ENCODE measurements around the gene PRUNE1. TPM values are rescaled to one million over a fixed set of nuclear protein-coding genes. Genes with fewer than 3 reads are reported as not detected.

PRUNE1 gene
- total RNA-seq, 2 donors from 2014 or later: 18.0 to 20.7 TPM

GRCh38 chr1:151072224-151072623 lies 64.0 kb downstream of the PRUNE1 start:
- DNase-seq (ENCODE audit: low spot score in 2 of 2) (no peak), ATAC-seq (no peak)
- H3K36me3 Mint-ChIP-seq: peaks cover 7 to 10% of the 10 kb centered on the region in 2 donors
- peak overlapping the region in 1 of 2 donors; percentile 99 for H3K27ac Mint-ChIP-seq
- no peaks in the 10 kb centered on the region for H3K9me3 Mint-ChIP-seq

Other genes with a start within 250 kb of the PRUNE1 start
- 10 to 100 TPM; 53.4 to 88.4 TPM for gene CTSS, start 242.7 kb upstream of the PRUNE1 start, total RNA-seq
- gene CTSK, start 200.2 kb upstream of the PRUNE1 start, total RNA-seq: 1 to 10 TPM; 3.1 to 3.3 TPM
- gene ARNT, start 131.8 kb upstream of the PRUNE1 start, total RNA-seq: 10 to 100 TPM; 37.0 to 61.1 TPM
- not detected for gene CTXND2, start 121.3 kb upstream of the PRUNE1 start, total RNA-seq
- gene SETDB1, start 82.1 kb upstream of the PRUNE1 start, total RNA-seq: 10 to 100 TPM; 57.4 to 73.6 TPM
- gene CERS2, start 33.6 kb upstream of the PRUNE1 start, total RNA-seq: 100 to 1,000 TPM; 110 to 134 TPM
- gene ANXA9, start 26.2 kb upstream of the PRUNE1 start, total RNA-seq: not detected
- gene MINDY1, start 1.5 kb upstream of the PRUNE1 start, total RNA-seq: 10 to 100 TPM; 23.3 to 32.3 TPM
- 1 to 10 TPM in 1 of 2 donors, under 1 TPM in 1; 0.89 to 3.1 TPM for gene BNIPL, start 28.1 kb downstream of the PRUNE1 start, total RNA-seq
- 1 to 10 TPM in 1 of 2 donors, under 1 TPM in 1; 0.91 to 1.0 TPM for gene C1orf56, start 39.3 kb downstream of the PRUNE1 start, total RNA-seq
- 100 to 1,000 TPM; 104 to 166 TPM for gene CDC42SE1, start 51.2 kb downstream of the PRUNE1 start, total RNA-seq
- gene MLLT11, start 51.9 kb downstream of the PRUNE1 start, total RNA-seq: 1 to 10 TPM; 5.6 TPM
- 10 to 100 TPM in 1 of 2 donors, 1 to 10 TPM in 1; 5.6 to 14.1 TPM for gene GABPB2, start 62.3 kb downstream of the PRUNE1 start, total RNA-seq
- gene SEMA6C, start 138.2 kb downstream of the PRUNE1 start, total RNA-seq: 1 to 10 TPM; 2.8 to 7.1 TPM
- 10 to 100 TPM in 1 of 2 donors, 1 to 10 TPM in 1; 6.9 to 18.5 TPM for gene TNFAIP8L2, start 148.2 kb downstream of the PRUNE1 start, total RNA-seq
- 10 to 100 TPM in 1 of 2 donors, 1 to 10 TPM in 1; 3.8 to 36.1 TPM for gene LYSMD1, start 157.5 kb downstream of the PRUNE1 start, total RNA-seq
- gene SCNM1, start 157.7 kb downstream of the PRUNE1 start, total RNA-seq: 10 to 100 TPM; 62.3 to 83.9 TPM
- under 1 TPM; 0.77 to 0.78 TPM for gene TMOD4, start 167.5 kb downstream of the PRUNE1 start, total RNA-seq
- gene VPS72, start 181.7 kb downstream of the PRUNE1 start, total RNA-seq: 10 to 100 TPM; 61.3 to 67.0 TPM
- 100 to 1,000 TPM in 1 of 2 donors, 10 to 100 TPM in 1; 88.0 to 137 TPM for gene PIP5K1A, start 190.1 kb downstream of the PRUNE1 start, total RNA-seq
- 100 to 1,000 TPM; 185 to 189 TPM for gene PSMD4, start 246.3 kb downstream of the PRUNE1 start, total RNA-seq

Data from activated naive CD4-positive, alpha-beta T cell treated with anti-CD3 and anti-CD28 coated beads, Interleukin-2, amount 50 U/mL, for 72 hours (primary cell).